ENCODE data around the gene MCM6.
"Not testable (repeated sequence)": the region's sequence is repeated elsewhere in the genome, so short reads cannot be mapped to it uniquely, and the experiment has no call there.

MCM6 gene

DNA sequence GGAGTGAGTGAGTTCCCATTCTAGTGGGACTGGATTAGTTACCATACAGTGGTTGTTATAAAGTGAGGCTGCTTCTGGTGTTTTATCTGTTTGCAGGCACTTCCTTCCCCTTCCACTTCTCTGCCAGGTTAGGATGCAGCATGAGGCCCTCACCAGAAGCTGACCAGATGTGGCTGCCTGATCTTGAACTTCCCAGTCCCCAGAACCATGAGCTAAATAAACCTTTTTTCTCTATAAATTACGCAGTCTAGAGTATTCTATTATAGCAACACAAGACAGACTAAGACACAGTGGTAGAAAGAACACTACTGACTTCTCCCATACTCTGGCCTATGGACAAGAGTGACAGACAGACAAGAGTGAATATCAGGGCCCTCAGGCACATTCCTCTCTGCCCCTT is 53.4 kb downstream of the MCM6 start:
- DNase-seq (ENCODE audit: low read depth in 2 of 3, low spot score in 1 of 3): no peak

DNA sequence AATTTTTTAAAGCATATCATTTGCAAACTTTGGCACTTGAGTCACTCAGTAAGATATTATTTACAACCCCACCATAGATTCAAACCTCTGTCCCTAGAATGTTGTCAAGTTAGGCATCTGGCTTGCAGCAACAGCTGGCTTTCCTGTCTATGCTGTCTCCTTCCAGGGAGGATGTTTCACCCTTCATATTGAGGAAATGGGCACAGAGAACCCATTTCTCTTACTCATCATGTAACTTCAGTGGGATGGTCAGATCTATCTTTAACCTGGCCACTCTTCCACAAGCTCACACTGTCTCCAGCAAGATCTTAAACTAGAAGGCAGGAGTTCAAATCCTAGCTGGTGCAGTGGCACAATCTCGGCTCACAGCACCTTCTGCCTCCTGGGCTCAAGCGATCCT is 55.1 kb downstream of the MCM6 start:
- no peak for DNase-seq (ENCODE audit: low read depth in 2 of 3, low spot score in 1 of 3)

DNA sequence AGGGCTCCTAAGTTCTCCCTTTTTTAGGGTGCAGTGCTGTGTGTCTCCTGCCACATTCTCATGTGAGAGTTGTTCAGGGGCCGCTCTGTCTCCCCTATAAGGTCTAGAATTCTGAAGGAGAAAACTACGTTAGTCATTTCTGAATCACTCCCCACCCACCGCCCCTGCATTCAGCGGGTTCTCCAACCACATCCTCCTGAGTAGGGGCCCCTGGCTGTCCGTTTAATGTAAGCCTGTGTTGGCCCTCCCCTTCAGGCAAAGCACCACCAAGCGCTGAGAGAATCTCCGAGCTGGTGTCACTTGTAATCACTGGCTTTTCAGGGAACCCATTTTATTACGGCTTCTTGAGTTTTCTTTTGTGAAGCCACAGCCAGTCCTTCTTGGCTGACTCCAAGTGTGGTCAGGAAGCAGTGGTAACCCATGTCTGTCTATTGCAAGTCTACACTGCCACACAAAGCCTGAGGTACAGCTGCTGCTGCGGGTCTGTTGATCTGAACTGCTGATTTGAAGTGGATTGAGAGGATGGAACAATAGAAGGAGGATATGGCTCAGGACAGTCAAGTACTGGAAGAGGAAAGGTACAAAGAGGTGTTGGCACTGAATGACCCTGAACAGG is 56.1 kb downstream of the MCM6 start:
- DNase-seq (ENCODE audit: low read depth in 2 of 3, low spot score in 1 of 3): peak; percentile 78 to 86 (median 78)

DNA sequence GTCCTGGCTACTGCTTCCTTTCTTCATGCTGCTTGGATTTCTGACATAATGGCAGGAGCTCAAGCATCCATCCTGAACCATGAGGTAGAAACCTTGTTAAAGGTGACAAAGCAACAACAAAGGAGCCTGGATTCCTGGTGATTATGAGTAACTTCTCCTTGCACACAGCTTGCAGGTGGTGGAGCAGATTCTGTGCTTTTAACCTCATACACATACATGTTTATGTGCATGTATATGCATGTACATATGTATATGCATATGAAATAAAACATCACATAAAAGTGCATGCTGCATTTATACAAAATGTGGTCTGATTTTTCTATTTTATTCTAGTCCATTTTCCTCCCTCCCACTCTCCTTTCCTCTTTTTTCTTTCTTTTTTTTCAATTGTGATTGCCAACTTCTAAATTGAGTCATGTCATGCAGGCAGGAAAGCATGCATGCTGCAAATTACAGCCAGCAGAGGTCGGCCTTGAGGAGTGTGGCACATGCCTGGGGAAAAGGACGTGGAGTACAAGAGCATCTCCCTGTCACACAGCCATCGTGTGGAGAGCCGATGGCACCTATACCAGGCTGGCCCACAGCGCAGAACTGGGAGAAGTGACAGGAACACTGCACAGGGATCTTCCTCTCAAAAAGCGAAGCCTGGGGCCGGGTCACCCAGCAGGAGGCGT is 57.2 kb downstream of the MCM6 start:
- peak; percentile 57 to 65 (median 59) for DNase-seq (ENCODE audit: low read depth in 2 of 3, low spot score in 1 of 3)

DNA sequence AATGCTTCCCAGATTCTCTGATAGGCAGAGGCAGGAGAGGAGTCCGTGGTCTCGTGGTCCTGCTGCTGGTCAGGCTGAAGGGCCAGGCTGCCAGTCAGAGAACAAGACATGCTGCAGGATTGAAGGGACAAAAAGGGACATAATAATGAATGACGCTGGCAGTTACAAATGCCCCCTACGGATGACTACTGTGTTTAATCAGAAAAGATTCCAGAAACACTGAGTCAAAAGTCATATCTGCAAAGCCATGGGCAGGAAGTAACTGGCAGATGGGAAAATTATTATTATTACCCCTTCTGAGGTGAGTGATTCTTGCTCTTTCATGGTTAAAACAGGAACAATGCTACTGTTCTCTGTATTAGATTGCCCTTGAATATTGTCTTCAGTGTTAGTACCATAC is 58.3 kb downstream of the MCM6 start:
- DNase-seq (ENCODE audit: low read depth in 2 of 3, low spot score in 1 of 3): no peak

DNA sequence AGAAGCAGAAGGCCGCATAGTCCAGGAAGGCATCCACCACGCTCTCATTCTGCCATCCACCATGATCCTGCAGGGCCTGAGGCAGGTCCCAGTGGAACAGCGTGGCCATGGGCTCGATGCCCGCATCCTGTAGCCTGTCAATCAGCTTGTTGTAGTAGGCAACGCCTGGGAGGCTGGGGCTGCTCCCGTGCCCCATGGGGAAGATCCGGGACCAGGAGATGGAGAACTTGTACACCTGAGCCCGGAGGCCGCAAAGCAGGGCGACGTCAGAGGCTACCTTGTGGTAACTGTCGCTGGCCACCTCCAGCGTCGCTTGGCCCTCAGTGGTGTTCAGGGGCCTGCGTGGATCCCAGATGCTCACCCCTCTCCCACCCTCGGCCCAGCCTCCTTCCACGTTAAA is 58.8 kb downstream of the MCM6 start:
- DNase-seq (ENCODE audit: low read depth in 2 of 3, low spot score in 1 of 3): no peak

DNA sequence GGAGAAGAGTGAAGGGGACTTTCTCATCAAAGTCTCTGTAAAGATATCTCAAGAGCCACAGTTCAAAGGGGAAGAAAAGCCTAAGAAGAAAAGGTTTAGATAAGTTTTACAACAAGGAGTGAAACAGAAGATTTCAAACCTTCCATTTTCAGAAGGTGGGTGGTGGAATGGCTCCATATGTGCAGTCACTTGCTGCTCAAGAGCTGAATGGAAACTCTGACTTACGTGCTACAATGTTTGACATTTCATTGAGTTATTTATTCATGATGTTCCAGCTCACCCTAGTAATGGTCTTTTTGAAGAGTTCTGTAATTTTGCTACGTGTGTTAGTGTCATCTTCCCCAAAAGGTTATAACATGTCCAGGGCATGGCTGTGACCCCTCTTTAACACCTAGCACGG is 61.0 kb downstream of the MCM6 start:
- DNase-seq (ENCODE audit: low read depth in 2 of 3, low spot score in 1 of 3): peak in 1 of 3 donors; percentile 15

DNA sequence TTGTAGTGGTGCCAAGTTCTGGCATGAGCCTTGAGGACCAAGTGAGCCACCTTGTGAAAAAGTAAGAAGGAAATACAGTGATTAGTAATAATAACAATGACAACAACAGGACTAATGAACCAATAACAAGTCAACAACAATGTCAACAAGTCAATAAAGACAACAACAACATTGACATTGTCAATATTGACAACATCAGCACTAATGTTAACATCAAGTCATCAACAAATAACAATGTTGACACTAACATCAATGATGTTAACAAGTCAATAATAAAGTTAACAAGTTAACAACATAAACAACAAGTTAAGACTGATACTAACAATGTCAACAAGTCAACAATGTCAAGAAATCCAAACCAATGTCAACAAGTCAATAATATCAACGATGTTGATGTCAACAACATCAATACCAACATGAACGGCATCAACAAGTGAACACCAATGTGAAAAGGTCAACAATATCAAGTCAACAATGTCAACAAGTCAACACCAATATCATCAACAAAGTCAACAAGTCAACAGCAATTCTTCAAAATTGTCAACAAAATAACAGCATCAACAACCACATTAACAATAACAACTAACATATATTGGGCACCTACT is 63.2 kb downstream of the MCM6 start:
- DNase-seq (ENCODE audit: low read depth in 2 of 3, low spot score in 1 of 3): no peak

DNA sequence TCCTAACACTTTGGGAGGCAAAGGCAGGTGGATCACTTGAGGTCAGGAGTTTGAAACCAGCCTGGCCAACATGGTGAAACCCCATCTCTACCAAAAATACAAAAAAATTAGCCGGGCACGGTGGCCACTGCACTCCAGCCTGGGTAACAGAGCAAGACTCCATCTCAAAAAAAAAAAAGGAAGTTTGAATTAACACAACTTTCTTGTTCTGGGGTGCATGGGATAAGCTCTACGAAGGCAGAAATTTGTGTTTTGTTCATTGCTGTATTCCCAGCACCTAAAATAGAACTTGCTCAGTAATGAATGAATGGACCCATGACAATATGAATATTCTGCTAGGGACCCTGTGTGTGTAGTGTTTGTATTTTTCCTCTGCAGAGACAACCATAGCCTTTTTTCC is 68.4 kb downstream of the MCM6 start:
- DNase-seq (ENCODE audit: low read depth in 2 of 3, low spot score in 1 of 3): not testable (repeated sequence)

DNA sequence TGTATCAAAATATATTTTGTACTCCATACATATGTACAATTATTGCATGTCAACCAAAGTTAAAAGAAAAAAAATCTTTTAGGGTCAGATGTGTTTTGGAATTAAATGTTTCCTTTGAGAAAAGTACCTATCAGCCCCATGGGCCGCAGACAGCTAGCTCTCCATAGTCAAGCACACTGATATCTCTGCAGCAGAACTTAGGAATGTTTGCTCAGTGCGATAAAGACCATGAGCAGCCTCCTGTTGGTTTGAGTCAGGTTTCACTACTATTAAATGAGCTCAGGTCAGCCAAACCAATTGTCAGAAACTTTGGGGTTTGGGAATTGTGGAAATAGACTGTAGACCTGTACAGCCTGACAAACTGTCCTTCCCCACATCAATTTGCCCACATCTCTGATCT is 73.0 kb downstream of the MCM6 start:
- no peak for DNase-seq (ENCODE audit: low read depth in 2 of 3, low spot score in 1 of 3)

DNA sequence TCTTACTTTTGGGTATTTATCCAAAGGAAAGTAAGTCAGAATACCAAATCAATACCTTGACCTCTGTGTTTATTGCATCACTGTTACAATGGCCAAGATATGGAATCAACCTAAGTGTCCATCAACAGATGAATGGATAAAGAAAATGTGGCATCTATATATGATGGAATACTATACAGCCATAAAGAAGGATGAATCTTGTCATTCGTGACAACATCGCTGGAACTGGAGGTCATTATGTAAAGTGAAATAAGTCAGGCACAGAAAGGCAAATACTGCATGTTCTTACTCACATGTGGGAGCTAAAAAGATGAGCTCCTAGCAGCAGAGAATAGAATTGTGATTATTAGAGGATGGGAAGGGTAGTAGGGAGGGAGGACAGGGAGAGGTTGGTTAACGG is 73.9 kb downstream of the MCM6 start:
- no peak for DNase-seq (ENCODE audit: low read depth in 2 of 3, low spot score in 1 of 3)

DNA sequence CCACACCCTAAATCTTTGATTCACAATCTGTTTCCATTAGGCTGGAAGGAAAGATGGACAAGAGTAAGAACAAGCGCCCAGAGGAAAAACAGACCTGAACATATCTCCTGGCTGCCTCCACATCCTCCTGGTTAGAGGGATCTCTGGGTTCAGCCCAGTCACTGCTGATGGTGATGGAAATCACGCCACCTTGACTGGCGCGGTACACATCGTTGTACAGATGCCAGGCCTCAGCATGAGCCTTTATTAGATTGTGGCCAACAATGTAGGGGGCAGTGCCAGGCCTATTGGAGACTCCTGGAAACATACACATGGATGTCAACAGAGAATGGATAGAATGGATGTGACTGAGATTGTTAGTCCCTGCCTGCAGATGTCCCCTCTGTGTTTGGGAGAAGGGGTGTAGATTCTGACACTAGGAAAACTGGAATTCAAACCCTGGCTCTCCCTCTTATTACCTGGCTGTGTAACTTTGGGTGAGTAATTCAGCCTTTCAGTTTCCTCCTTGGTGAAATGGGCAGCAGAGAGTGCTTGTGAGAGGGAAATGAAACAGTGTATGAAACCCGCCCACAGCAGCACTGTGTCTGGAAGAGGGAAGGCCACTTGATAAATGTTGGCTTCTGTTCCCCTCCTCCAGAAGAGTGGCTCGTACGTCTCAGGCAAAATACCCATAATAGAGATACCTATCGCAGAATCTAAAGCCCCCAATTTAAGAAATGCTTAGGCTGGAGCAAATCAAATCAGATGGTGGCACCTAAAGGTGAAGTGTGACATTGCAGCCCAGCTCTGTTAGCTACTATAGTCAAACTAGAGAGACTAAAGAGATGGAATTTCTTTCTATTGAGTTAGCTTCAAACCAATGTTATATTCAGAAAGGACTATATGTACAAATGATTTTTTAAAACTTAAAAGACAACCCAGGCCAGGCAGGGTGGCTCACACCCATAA is 75.5 kb downstream of the MCM6 start:
- no peak for DNase-seq (ENCODE audit: low read depth in 2 of 3, low spot score in 1 of 3)

DNA sequence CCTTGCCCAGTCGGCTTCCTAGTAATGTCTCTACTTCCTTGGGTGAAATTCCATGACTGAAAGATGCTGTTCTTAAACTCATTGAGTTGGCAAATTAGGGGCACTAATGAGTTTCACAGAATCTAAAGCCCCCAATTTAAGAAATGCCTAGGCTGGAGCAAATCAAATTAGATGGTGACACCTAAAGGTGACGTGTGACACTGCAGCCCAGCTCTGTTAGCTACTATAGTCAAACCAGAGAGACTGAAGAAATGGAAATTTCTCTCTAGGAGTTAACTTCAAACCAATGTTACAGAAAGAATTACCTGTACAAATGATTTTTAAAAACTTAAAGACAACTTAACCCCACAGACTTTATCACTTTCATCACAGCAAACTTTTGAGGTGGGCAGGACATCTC is 76.5 kb downstream of the MCM6 start:
- DNase-seq (ENCODE audit: low read depth in 2 of 3, low spot score in 1 of 3): no peak

DNA sequence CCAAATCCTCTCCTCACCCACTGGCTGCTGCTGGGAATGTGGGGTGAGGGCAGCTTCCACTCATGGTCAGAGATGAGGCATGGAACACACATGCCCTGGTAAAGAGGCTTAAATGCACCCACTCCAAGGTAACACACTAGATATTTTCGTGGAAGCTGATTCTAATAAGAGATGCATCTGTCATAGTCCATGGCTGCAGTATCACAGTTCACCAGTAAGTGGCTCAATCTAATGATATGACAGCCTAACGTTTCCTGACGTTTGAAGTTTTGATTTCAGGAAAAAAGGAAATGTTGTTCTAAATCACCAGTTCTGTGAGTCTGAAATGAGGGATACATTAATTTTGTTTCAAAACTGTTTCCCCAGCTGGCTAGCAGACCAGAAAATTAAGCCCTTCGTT is 77.5 kb downstream of the MCM6 start:
- no peak for DNase-seq (ENCODE audit: low read depth in 2 of 3, low spot score in 1 of 3)

DNA sequence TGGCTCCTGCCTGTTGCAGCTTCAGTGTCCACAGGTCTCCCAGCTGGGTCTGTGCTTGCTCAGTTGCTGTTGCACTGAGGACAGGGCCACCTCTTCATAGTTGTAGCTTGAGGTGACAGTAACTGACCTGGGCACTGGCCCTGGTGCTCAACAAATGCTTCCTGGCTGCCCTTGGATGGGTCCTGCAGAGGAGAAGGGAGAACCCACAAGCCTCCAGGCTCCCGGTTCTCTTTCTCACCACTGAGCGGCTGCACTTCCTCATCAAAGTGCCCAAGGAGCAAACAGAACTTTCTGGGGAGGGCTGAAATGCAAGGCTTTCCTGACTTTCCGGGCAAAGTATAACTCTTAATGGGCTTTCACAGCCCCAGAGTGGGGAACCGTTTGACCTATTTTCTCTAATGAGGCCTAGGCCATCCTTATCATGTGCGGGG is 78.0 kb downstream of the MCM6 start:
- DNase-seq (ENCODE audit: low read depth in 2 of 3, low spot score in 1 of 3): no peak

DNA sequence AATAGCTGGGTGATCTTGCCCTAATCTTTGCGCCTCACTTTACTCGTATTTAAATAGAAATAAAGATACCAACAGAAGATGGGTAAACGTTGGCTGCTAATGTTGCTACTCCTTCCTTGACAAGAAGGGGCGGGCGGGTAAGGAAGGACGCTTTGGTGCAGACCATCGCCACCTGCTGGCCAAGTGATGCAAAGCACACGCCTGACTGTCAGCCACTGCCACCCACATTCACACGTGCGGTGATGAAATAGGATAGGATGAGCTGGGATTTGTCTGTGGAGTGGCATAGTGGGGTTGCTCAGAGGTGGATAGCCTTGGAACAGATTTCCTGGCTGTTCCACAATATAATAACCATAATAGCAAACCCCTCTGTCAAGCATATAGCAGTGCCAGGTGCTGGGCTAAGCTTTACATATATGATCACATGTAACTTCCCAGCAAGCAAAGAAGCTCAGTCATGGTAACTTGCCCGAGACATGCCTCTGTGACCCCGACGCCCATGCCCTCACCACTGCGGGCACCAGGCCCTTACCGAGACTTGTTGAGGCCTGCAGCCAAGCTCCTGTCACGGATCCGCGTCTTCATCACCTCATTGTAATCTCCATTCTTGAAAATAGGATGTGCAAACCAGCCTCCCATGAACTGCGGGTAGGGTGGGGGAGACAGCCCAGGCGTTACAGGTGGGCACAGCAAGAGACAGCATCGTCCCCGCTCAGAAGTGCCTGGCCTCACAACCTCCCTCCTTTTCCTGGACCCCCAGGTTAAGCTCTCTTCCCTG is 78.6 kb downstream of the MCM6 start:
- peak; percentile 72 to 79 (median 75) for DNase-seq (ENCODE audit: low read depth in 2 of 3, low spot score in 1 of 3)

DNA sequence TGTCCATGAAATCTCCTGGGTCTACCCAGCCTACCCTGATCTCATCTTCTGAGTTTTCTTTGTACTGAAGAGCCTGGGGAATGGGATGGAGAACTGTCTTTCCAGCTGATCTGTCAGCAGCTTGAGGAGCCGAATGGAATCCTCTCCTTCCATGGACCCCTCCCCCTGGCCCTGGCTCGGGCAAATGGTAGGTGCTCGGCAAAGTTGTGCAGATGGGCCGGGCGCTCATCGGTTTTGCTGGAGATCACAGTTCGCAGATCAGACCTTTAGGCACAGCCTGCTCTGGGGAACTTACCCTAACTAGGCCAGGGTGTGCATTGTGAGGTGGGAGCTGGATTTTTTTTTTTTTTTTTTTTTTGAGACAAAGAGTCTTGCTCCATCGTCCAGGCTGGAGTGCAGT is 79.6 kb downstream of the MCM6 start:
- DNase-seq (ENCODE audit: low read depth in 2 of 3, low spot score in 1 of 3): no peak

DNA sequence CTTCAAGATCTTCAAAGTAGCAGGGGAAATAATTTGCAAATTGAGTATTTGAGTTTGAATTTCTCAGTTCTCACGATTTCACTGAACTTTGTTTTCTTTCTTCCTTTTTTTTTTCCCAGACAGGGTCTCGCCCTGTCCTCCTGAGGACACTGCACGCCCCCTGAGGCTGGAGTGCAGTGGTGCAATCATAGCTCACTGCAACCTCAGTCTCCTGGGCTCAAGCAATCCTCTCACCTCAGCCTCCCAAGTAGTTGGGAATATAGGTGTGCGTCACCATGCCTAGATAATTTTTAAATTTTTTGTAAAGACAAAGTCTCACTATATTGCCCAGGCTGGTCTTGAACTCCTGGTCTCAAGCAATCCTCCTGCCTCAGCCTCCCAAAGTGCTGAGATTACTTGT is 80.6 kb downstream of the MCM6 start:
- DNase-seq (ENCODE audit: low read depth in 2 of 3, low spot score in 1 of 3): not testable (repeated sequence)

DNA sequence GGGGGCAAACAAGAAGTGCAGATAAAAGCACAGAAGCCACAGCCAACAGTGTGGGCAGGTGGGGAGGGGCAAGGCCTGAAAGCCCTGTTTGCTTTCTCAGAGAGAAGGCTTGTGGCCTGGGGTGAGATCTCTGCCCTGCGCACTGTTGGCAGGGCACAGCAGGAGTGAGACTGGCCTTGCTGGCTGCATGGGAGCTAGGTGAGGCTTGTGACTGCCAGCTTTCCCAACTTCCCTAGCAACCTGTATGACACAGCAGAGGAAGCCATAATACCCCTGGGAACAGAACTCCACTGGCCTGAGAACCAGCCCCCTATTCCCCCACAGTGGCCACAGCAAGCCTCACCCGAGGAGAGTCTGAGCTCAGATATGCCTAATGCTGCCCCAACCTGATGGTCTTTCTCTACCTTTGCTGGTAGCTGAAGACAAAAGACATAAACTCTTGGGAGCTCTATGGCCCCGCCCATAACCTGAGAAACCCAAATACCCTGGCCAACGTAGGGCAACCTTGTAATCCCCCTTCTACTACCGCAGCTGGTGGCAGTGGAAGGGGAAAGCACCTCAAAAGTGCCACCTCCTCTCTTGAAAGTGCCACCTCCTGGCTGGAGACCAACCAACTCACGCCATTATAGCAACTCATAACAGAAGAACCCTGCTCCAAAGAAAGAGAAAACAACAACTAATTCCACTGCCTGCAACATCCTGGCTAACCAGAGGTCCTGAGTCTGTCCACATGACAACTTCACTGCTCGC is 83.7 kb downstream of the MCM6 start:
- no peak for DNase-seq (ENCODE audit: low read depth in 2 of 3, low spot score in 1 of 3)

Data from stimulated activated CD4-positive, alpha-beta T cell treated with anti-CD3 and anti-CD28 coated beads, Interleukin-12 subunit alpha, Interleukin-12 subunit beta, amount 100 ng/mL, for 48 hours (primary cell).